ENCODE data around the gene ZNF221. TPM values are rescaled to one million over a fixed set of nuclear protein-coding genes. Genes with fewer than 3 reads are reported as not detected.

ZNF221 gene
- total and polyA plus RNA-seq, 10 of the 15 experiments (the other 5 are each of a cell fraction or from before 2014, with no cell fraction given): 0.15 to 1.7 (median 0.45) TPM; not detected in 1

DNA sequence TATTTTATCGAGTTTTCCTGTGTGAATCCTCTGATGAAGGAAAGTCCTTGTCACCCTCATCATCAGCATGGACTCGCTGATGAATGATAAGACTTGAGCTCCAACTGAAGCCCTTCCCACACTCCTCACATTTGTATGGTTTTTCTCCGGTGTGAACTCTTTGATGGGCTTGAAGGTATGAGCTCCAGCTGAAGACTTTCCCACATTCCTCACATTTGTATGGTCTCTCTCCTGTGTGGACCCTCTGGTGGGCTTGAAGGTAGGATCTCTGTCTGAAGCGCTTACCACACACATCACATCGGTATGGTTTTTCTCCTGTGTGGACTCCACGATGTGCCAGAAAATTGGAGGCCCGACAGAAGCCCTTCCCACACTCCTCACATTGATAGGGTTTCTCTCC, 37.6 kb upstream of the ZNF221 start (continued):
- TF ChIP-seq, protein P1, sequence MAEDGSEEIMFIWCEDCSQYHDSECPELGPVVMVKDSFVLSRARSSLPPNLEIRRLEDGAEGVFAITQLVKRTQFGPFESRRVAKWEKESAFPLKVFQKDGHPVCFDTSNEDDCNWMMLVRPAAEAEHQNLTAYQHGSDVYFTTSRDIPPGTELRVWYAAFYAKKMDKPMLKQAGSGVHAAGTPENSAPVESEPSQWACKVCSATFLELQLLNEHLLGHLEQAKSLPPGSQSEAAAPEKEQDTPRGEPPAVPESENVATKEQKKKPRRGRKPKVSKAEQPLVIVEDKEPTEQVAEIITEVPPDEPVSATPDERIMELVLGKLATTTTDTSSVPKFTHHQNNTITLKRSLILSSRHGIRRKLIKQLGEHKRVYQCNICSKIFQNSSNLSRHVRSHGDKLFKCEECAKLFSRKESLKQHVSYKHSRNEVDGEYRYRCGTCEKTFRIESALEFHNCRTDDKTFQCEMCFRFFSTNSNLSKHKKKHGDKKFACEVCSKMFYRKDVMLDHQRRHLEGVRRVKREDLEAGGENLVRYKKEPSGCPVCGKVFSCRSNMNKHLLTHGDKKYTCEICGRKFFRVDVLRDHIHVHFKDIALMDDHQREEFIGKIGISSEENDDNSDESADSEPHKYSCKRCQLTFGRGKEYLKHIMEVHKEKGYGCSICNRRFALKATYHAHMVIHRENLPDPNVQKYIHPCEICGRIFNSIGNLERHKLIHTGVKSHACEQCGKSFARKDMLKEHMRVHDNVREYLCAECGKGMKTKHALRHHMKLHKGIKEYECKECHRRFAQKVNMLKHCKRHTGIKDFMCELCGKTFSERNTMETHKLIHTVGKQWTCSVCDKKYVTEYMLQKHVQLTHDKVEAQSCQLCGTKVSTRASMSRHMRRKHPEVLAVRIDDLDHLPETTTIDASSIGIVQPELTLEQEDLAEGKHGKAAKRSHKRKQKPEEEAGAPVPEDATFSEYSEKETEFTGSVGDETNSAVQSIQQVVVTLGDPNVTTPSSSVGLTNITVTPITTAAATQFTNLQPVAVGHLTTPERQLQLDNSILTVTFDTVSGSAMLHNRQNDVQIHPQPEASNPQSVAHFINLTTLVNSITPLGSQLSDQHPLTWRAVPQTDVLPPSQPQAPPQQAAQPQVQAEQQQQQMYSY (CRISPR knock-in tag; IDR thresholded peaks at IDR 0.05): no peak
- TF ChIP-seq SUPT20H (IDR thresholded peaks at IDR 0.05; ENCODE audit: borderline replicate concordance, control insufficient read depth, low read depth, low read length): no peak
- TF ChIP-seq RBBP5 (conservative IDR thresholded peaks at IDR 0.05): no peak
- no peak for TF ChIP-seq CEBPB (IDR thresholded peaks at IDR 0.05; ENCODE audit: borderline replicate concordance in 1 of 2, low read depth in 2 of 2, low read length in 2 of 2)
- TF ChIP-seq SIN3A (IDR thresholded peaks at IDR 0.05; ENCODE audit: low read depth, low read length): no peak
- TF ChIP-seq IKZF1 (conservative IDR thresholded peaks at IDR 0.05): no peak
- TF ChIP-seq CREM (IDR thresholded peaks at IDR 0.05; ENCODE audit: low read depth): no peak
- TF ChIP-seq, protein P2, sequence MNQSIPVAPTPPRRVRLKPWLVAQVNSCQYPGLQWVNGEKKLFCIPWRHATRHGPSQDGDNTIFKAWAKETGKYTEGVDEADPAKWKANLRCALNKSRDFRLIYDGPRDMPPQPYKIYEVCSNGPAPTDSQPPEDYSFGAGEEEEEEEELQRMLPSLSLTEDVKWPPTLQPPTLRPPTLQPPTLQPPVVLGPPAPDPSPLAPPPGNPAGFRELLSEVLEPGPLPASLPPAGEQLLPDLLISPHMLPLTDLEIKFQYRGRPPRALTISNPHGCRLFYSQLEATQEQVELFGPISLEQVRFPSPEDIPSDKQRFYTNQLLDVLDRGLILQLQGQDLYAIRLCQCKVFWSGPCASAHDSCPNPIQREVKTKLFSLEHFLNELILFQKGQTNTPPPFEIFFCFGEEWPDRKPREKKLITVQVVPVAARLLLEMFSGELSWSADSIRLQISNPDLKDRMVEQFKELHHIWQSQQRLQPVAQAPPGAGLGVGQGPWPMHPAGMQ (IDR thresholded peaks at IDR 0.05; ENCODE audit: borderline replicate concordance): no peak
- TF ChIP-seq ZZZ3 (IDR thresholded peaks at IDR 0.05; ENCODE audit: control insufficient read depth, insufficient read length, low read depth): no peak
- TF ChIP-seq EED (IDR thresholded peaks at IDR 0.05; ENCODE audit: low read depth): no peak
- no peak for TF ChIP-seq KLF5 (IDR thresholded peaks at IDR 0.05; ENCODE audit: partially characterized antibody)
- no peak for TF ChIP-seq RAD21 (IDR thresholded peaks at IDR 0.05; ENCODE audit: insufficient read depth, low read depth, low read length)
- no peak for TF ChIP-seq HDAC2 (IDR thresholded peaks at IDR 0.05)
- TF ChIP-seq ZNF217 (IDR thresholded peaks at IDR 0.05): no peak
- TF ChIP-seq TARDBP (IDR thresholded peaks at IDR 0.05; ENCODE audit: borderline replicate concordance): no peak

Measured in GM12878 (cell line).